GM18526 (cell line): ENCODE data around the gene ATG7.
A peak's percentile ranks its signal among the peaks of the same experiment; 100 is the strongest.

ENCODE experiments used
- POLR2A ChIP-seq: IDR thresholded peaks from 3 replicates; pipeline ENCODE4 v1.6.1; 2011; ENCODE audit not compliant: insufficient read length; ENCODE audit errors: extremely low read depth

The ATG7 gene

DNA sequence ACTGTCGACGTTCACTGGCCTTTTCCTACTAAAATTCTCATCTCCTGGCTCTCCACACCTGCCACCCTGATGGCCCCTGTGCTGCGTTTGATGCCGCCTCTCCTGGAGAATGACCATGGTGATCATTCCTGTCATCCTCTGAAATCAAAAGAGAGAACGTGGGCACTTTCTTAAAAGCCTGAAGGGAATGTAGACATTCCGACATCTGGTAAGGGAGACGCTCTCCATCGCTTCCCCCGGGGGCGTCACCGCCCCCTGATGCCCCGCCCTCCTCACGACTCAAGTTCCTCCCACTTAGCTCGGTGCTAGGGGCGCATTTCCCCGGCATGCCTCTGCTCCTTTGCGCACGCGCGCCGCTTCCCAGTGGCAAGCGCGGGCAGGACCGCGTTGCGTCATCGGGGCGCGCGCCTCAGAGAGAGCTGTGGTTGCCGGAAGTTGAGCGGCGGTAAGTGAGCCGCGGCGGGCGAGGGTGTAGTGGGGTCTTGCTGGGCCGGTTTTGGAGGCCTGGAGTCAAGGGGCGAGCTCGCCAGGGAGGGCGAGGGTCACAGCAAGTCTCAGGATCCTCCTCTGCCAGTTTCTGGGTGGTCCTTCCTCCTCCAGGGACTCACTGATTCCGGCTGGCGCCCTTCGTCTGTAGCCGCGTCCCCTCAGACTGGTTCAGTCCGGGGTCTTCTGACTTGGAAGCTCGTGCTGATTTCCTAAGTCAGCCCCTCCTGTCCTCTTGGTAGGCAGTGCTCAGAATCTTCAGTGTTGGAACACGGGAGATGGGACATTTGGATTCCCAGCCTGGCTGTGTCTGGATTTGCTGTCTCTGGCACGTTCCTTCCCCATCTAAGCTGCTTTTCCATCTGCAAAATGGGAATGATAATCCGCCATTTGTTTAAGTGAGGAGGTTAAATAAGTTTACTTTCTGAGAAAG is at the start of gene ATG7:
Gene ATG7, plus strand, starts transcription at position 412 of the 919 bp plus-strand sequence. CDS start 26,299 bp downstream, outside the sequence.
- TF ChIP-seq POLR2A: peak; percentile 90

DNA sequence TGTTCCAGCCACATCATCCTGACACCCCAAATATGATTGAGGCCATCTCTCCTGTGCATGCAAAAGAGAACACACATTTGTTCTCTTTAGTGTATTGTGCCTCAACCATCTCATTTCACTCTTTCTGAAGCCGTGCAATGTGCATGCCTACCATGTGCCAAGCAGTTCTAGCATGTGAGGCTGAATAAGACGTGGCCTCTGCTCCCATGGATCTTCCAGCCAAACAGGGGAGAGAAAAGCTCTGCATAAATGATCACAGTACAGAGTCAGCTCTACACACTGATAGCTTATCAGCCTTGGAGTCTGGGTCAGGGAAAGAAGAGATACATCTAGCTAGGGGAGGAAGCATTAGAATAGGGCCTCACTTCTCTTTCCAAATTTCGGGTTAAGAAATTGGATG is 48.2 kb upstream of the ATG7 start:
- TF ChIP-seq POLR2A: no peak

DNA sequence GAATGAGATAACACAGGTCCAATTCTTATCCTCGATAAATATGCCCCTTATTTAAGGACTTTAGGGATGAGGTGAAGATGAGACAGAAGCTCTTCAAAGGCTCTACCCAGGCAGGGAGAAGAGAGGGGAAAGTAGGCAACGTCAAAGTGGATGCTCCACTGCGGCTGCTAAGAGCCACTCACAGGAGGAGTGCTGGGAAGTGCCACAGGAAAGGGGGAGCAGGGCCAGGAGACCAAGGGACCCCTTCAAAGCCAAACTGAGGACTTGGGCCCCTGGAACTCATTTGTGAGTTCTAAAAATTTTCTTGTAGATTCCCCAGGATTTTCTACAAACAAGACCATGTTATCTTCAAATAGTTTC is 47.3 kb upstream of the ATG7 start:
- no peak for TF ChIP-seq POLR2A

DNA sequence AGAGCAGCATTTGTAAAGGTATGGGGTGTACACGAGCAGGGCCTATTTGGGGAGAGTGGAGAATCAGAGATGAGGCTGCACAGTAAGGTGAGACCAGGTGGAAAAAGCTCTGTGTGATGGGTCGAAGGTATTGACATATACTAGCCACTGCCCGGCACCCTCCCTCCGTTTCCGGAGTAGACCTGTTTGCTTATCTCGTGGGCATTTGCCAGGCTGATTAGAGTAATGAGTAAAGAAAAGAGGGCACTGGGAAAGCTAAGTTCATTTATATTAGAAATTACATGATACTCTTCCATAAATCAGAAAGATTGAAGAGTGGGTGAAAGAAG is 46.2 kb upstream of the ATG7 start:
- TF ChIP-seq POLR2A: no peak

- no peak for TF ChIP-seq POLR2A
Observed at GRCh38 chr3:11228041-11228440, 44.2 kb upstream of the ATG7 start.

GRCh38 chr3:11230125-11230524 is 42.1 kb upstream of the ATG7 start:
- TF ChIP-seq POLR2A: no peak

- TF ChIP-seq POLR2A: no peak
Observed at GRCh38 chr3:11230832-11231231, 41.4 kb upstream of the ATG7 start.

DNA sequence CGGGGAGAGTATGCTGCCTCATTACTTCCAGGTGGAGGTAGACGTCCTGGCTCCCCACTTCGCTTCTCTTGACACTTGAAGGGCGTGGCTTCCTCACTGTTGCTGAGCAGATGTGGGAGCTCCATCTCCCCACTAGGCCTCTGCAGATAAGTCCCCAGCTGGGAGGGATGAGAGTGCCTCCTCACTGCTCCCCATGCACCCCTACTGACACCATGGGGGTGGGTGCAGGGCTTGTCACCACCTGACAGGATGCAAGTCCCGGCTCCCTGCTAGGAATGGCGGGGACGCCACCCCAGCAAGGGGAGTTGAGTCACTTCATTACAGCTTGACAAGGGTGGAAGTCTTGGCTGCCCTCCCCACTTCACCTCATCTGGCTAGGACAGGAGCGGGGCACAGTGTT is 36.8 kb upstream of the ATG7 start:
- no peak for TF ChIP-seq POLR2A

- no peak for TF ChIP-seq POLR2A
Observed at GRCh38 chr3:11236588-11237461, 35.4 kb upstream of the ATG7 start.

GRCh38 chr3:11238060-11238459 is 34.1 kb upstream of the ATG7 start:
- no peak for TF ChIP-seq POLR2A

GRCh38 chr3:11238880-11239279 is 33.3 kb upstream of the ATG7 start:
- no peak for TF ChIP-seq POLR2A

DNA sequence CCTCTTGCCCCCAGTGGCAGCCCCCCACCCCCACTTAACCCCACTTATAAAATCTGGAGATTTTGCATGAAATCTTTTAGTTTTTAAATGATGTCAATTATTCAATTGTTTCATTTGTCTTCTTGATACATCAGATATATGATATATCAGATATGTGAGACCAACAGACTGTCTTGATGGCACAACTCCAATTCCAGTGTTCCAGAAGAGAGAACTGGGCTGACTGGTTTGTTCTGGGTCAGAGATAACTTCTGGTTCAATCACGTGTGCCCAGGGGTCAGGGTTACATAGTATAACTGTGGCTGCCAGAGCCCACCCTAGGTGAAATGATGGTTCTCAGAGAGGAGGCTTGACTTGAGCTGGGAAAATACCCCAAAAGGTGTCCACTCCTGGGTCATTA is 32.4 kb upstream of the ATG7 start:
- TF ChIP-seq POLR2A: no peak

DNA sequence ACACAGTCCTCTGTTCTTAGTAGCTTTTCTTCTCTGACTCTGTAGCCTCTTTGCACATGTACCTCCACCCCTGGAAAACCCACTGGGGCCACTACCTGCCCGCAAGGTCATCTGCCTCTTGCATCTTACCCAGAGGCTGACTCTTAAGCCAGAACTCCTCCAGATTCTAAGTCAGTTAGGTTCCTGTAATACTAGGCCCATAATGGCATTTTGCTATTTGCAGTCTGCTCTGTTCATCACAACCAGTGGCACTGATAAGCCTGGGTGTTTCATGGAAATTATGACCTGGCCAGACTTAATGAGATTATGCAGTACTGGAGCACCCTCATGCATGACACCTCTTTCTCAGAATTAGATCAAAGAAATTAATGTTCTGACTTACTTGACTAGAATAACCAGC is 31.7 kb upstream of the ATG7 start:
- TF ChIP-seq POLR2A: no peak

- TF ChIP-seq POLR2A: no peak
Observed at GRCh38 chr3:11244121-11244677, 28.0 kb upstream of the ATG7 start.

DNA sequence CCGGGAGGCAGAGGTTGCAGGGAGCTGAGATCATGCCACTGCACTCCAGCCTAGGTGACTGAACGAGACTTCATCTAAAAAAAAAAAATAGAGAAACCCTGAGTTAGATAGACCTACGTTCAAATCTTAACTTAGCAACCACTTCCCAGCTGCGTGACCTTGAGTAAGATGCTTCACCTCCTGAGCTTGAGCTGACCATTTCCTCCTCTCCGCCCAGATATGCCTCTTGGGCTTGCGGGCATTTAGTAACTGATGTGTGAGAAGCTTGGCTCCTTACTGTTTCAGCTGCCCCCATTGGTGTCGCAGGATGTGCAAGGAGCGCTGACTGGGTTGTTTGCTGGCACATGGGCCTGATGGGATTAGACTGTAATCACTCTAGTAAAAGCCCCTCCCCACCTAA is 26.9 kb upstream of the ATG7 start:
- TF ChIP-seq POLR2A: no peak
